ENCODE results near the gene PELO.

PELO gene

DNA sequence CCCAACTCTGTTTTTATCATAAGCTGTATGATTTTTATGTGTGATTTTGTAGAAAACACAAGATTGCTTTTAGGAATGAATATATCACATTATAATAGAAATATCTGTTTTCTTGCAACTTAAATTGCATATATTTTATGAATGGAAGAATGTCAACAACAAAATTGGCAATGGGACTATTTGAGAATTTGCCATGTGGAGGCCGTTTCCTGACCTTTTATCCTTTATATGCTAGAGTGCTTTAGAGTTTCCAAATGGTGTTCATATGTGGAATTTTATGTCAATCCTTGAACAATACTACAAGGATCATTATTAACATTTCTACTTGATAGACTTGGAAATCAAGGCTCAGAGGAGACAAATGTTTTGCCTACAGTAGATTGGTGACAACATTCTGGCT, 34.2 kb downstream of the PELO start:
- H3K4me3 Mint-ChIP-seq, result no peak overlapping the region
- peaks cover 8% of the 10 kb centered on the region for H3K4me1 Mint-ChIP-seq (ENCODE audit: low read depth)
- H3K9me3 Mint-ChIP-seq, result no peaks in the 10 kb centered on the region
- no peak overlapping the region for H3K27ac Mint-ChIP-seq
- no peaks in the 10 kb centered on the region for H3K36me3 Mint-ChIP-seq (ENCODE audit: low read depth)
- H3K27me3 Mint-ChIP-seq, result no peaks in the 10 kb centered on the region

DNA sequence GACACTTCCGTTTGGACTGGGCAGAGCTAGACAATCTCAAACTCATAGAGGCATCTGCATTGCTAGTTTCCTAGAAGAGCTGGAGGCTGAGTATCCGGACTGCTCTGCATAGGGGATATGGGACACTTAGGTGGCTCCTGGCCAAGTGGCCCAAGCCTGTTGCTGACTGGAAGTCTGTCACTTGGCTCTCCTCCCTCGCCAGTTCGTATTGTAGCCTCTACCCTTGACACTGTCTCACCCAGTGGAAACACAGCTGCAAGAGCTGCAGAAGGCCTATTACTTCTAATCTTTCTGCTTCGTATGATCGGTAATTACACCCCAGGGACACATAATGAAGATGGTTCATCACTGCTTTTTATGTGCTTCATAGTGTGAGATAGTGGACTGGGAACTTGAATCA, 34.7 kb downstream of the PELO start:
- no peaks in the 10 kb centered on the region for H3K36me3 Mint-ChIP-seq (ENCODE audit: low read depth)
- H3K9me3 Mint-ChIP-seq, result no peaks in the 10 kb centered on the region
- H3K27ac Mint-ChIP-seq, result no peak overlapping the region
- peaks cover 8% of the 10 kb centered on the region for H3K4me1 Mint-ChIP-seq (ENCODE audit: low read depth)
- no peak overlapping the region for H3K4me3 Mint-ChIP-seq
- H3K27me3 Mint-ChIP-seq, result no peaks in the 10 kb centered on the region

DNA sequence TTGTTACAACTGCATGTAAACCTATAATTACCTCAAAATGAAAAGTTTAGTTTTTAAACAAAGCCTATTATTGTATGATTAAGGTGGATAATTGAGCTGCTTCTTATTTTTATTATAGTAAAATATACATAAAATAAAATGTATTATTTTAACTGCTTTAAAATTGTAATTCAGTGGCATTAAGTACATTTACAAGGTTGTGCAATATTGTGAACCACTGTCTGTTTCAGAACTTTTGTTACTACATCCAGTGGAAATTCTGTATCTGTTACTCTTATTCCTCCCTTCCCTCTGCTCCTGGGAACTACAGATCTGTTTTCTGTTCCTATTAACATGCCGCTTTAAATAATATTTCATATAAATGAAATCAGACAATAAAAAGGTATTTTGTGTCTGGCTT, 37.1 kb downstream of the PELO start:
- H3K4me3 Mint-ChIP-seq, result no peak overlapping the region
- H3K27me3 Mint-ChIP-seq, result no peaks in the 10 kb centered on the region
- no peak overlapping the region for H3K27ac Mint-ChIP-seq
- H3K36me3 Mint-ChIP-seq (ENCODE audit: low read depth), result no peaks in the 10 kb centered on the region
- H3K4me1 Mint-ChIP-seq (ENCODE audit: low read depth), result peaks cover 8% of the 10 kb centered on the region
- no peaks in the 10 kb centered on the region for H3K9me3 Mint-ChIP-seq

DNA sequence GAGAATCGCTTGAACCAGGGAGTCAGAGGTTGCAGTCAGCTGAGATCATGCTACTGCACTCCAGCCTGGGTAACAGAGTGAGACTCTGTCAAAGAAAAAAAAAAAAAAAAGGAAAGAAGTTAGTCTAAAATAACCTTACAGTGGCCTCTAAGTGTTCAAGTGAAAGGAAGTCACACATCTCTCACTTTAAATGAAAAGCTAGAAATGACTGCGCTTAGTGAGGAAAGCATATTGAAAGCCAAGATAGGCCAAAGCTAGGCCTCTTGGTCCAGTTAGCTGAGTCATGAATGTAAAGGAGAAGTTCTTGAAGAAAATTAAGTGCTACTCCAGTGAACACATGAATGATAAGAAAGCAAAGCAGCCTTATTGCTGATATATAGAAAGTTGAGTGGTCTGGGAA, 38.1 kb downstream of the PELO start:
- Mint-ChIP-seq H3K36me3 (ENCODE audit: low read depth) (no peaks in the 10 kb centered on the region), H3K4me1 (ENCODE audit: low read depth) (peaks cover 8% of the 10 kb centered on the region), H3K27me3 (no peaks in the 10 kb centered on the region), H3K27ac (no peak overlapping the region), H3K4me3 (no peak overlapping the region), H3K9me3 (no peaks in the 10 kb centered on the region)

DNA sequence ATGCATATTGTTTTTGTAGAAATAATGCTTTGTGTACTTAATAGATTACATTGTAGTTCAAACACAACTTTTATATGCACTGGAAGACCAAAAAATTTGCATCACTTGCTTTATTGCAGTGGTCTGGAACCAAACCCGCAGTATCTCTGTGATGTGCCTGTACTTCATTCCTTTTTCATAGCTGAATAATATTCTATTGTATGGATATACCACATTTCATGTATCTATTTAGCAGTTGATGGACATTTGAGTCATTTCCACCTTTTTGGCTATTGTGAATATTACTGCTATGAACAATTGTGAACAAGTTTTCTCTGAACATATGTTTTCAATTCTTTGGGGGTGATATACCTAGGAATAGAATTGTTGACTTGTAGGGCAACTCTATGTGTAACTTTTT, 40.1 kb downstream of the PELO start:
- no peak overlapping the region for H3K27ac Mint-ChIP-seq
- H3K4me1 Mint-ChIP-seq (ENCODE audit: low read depth), result peaks cover 8% of the 10 kb centered on the region
- H3K4me3 Mint-ChIP-seq, result no peak overlapping the region

DNA sequence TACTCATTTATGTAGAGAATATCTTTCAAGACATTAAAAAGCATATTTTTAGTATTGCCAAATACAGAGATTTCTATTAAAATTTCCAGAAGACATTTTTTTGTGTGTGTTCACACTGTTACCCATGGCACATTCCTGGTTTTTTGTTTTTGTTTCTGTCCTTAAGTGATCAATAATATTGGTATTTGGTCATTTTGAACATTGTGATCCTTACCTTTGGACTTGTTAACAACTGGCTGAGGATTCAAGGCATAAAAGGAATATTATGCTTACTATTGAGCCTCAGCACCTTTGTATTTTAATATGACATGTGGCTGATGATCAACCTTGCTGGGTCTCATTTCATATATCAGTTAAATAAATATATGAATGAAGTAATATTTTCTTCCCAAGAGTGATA, 41.9 kb downstream of the PELO start:
- Mint-ChIP-seq H3K4me1 (ENCODE audit: low read depth) (peaks cover 8% of the 10 kb centered on the region), H3K27me3 (no peaks in the 10 kb centered on the region), H3K9me3 (no peaks in the 10 kb centered on the region), H3K36me3 (ENCODE audit: low read depth) (no peaks in the 10 kb centered on the region), H3K4me3 (no peak overlapping the region), H3K27ac (no peak overlapping the region)

More for the DNA sequence above, 40.1 kb downstream of the PELO start:
- Mint-ChIP-seq H3K27me3 (no peaks in the 10 kb centered on the region), H3K36me3 (ENCODE audit: low read depth) (no peaks in the 10 kb centered on the region), H3K9me3 (no peaks in the 10 kb centered on the region)

DNA sequence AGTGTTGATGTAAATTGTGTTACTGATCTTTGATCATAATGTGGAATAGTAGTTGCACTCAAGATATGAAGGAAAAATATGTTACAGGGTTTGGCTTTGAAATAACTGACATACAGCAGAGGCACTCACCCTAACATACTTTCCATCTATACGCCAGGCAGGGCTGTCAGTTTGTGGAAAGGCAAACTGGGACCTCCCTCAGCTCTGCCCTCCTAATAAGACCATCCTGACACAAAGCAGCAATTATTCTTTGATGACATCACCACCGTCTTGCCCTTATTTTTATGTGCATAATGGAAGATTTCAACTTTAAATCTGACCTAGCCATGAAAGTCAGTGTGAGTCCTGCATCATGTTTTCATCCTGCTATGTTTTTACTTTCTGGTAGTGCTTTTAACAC, 42.9 kb downstream of the PELO start:
- no peak overlapping the region for H3K27ac Mint-ChIP-seq
- H3K36me3 Mint-ChIP-seq (ENCODE audit: low read depth), result no peaks in the 10 kb centered on the region
- H3K4me1 Mint-ChIP-seq (ENCODE audit: low read depth), result peaks cover 5% of the 10 kb centered on the region
- no peaks in the 10 kb centered on the region for H3K9me3 Mint-ChIP-seq
- H3K4me3 Mint-ChIP-seq, result no peak overlapping the region
- H3K27me3 Mint-ChIP-seq, result no peaks in the 10 kb centered on the region

DNA sequence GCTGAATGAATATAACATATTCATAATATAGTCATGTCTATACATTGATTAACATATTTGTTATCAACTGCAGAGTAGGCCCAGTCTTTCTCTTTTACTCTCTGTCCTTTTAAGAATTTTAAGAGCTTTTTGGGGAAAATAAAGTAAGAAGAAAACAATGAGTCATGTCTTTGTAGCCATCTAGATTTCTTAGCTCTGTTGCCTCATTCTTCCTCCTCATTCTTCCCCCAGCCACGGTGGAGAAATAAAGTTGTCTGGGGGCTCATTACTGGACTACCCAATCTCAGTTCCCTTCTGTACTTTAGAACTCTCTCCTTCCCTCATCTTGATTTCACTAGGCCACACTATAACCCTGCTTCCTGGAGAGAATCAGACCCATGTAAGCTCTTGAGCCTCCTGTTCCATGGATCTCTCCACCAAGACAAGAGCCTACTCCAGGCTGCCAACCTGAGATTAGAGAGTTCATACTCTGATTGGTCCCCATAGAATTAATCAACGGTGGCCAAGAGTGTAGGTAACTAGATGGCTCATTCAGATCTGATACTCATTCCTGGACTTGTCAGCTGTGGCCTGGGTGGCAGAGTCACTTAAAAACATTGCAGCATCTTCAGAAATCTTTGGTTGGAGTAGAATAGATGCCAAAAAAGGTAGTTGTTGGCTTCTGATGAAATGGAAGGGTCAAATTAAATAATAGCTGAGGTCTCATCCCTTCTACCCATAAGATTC, 44.2 kb downstream of the PELO start:
- Mint-ChIP-seq H3K36me3 (ENCODE audit: low read depth) (no peaks in the 10 kb centered on the region), H3K27me3 (no peaks in the 10 kb centered on the region), H3K9me3 (no peaks in the 10 kb centered on the region), H3K27ac (no peak overlapping the region), H3K4me3 (no peak overlapping the region), H3K4me1 (ENCODE audit: low read depth) (no peaks in the 10 kb centered on the region)

DNA sequence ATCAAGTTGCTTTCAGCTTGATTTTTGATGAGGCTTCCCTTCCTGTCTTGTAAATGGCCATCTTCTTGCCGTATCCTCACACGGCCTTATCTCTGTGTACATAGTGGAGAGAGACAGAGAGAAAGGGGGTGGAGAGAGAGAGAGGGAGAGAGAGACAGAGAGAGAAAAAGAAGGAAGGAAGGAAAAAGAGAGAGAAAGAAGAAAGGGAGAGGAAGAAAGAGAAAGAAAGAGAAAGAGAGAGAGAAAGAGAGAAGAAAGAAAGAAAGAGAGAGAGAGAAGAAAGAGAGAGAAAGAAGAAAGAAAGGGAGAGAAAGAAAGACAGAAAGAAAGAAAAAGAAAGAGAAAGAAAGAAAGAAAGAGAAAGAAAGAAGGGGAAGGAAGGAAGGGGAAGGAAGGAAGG, 46.6 kb downstream of the PELO start:
- Mint-ChIP-seq H3K27me3 (no peaks in the 10 kb centered on the region), H3K27ac (no peak overlapping the region), H3K4me3 (no peak overlapping the region), H3K9me3 (no peaks in the 10 kb centered on the region), H3K4me1 (ENCODE audit: low read depth) (no peaks in the 10 kb centered on the region), H3K36me3 (ENCODE audit: low read depth) (no peaks in the 10 kb centered on the region)

DNA sequence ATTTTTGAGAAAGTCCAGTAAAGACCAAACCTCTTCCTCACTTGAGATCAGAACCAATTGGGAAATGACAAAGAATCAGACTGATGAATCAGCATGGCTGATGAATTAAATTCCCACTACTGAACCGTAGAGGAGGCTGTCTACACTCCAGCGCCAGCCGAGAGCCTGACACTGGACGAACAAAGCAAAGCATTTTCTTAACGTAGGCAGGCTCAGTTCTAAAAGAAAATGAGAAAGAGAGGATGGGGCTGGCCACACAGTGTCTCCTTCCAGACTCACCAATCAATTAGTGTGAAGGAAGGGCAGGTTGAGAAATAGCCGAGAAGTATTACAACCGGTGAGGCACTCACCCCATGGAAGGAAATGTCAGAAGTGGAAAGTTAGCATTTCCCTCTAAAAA, 49.4 kb downstream of the PELO start:
- Mint-ChIP-seq H3K4me3 (no peak overlapping the region), H3K4me1 (ENCODE audit: low read depth) (no peaks in the 10 kb centered on the region)

More for the DNA sequence above, 49.4 kb downstream of the PELO start:
- no peaks in the 10 kb centered on the region for H3K27me3 Mint-ChIP-seq
- H3K36me3 Mint-ChIP-seq (ENCODE audit: low read depth), result no peaks in the 10 kb centered on the region
- no peak overlapping the region for H3K27ac Mint-ChIP-seq
- no peaks in the 10 kb centered on the region for H3K9me3 Mint-ChIP-seq
